ENCODE measurements around the gene PTGS1.
"Not testable (repeated sequence)": the region's sequence is repeated elsewhere in the genome, so short reads cannot be mapped to it uniquely, and the experiment has no call there.

The PTGS1 gene

DNA sequence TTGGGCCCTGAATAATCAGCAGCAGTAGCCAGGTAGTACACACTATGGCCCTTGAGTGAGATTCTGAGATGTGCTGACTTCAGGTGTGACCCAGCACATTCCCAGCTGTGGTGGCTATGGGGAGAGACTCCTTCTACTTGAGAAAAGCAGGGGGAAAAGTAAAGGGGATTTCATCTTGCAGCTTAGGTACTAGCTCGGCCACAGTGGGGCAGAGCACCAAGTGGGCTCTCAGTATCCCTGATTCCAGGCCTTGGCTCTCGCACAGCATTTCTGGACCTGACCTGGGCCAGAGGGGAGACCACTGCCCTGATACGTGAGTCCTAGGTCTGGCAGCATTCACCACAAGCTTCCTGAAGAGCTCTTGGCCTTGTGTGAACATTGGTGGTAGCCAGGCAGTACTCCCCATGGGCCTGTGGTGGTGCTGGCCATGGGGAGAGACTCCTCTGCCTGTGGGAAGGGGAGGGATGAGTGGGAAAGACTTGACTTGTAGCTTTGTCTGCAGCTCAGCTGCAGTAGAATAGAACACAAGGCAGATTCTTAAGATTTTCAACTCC is 27.6 kb downstream of the PTGS1 start:
- no peak for DNase-seq (ENCODE audit: low spot score)

DNA sequence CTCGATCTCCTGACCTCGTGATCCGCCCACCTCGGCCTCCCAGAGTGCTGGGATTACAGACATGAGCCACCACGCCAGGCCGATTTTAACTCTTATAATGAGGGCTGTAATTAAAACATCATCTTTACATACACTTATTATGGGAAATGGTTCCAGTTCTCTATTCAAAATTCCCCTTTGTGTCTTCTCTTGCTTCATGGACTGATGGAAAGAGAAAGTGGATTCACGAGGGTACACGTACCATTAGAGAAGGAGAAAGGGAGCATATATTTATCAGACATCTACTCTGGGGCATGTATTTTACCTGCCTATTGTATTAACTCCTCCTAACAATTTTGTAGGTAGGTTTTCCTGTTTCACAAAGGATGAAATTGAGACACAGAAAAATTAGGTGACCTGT is 31.1 kb downstream of the PTGS1 start:
- DNase-seq (ENCODE audit: low spot score) = no peak

DNA sequence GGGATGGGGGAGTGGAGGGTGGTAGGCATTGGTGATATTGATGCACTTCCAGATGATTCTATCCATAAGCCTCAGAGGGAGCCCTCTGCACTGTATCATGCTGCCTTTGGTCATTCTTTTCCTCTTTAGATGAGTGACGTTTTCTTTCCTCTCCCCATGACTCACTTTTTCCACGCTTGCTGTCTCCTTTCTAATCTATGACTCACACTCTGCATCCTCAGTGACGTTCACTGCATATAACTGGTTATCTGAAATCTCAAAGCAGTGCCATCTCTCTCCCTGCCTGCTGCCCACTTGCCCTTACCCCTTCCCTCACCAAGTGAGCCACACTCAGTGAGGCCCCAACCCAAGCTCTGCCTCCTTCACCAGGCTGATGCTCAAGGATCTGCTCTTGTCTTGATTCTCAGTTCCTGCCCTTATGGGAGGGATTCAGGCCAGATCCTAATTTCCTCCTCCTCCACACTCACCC is 31.6 kb downstream of the PTGS1 start:
- DNase-seq (ENCODE audit: low spot score) = no peak

DNA sequence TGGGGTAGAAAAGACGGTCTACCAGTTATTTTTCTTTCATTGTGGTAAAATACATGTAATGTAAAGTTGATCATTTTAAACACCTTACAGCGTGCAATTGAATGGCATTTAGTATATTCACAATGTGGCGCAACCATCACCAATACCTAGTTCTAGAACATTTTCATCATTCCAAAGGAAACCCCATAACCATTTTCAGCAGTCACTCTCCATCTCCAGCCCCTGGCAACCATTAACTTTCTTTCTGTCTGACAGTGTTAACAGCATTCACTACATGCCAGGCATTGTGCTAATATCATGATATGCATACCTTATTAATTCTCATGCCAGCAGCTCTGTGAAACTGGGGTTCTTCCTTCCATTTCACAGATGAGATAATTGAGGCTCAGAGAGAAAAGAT is 32.0 kb downstream of the PTGS1 start:
- DNase-seq (ENCODE audit: low spot score) = no peak

DNA sequence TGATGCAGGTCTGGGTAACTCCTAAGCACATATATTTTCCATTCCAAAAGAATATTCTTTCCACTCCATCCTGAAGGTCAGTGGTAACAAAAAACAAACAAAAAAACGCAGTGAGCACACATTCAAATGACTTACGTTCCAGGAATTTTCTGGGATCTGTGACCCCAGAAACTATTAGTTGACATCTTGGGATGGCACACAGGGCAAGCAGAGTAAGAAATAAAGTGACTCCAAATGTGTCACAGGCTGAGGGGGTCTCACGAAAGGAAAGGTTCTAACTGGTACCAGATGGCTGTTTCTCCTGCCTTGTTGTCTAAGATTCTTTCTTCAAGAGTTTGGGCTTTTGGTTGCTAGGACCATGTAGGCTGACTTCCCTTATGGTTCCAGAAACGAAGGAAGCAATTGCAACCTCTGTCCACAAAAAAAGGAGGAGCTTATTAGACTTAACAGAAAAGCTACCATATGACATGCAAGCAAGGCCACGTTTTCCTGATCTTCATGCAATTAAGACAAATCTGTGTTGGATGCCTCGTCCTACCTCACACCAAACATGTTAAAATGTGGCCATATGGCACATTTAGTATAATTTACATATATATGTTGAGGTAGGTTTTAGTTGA is 32.7 kb downstream of the PTGS1 start:
- no peak for DNase-seq (ENCODE audit: low spot score)

DNA sequence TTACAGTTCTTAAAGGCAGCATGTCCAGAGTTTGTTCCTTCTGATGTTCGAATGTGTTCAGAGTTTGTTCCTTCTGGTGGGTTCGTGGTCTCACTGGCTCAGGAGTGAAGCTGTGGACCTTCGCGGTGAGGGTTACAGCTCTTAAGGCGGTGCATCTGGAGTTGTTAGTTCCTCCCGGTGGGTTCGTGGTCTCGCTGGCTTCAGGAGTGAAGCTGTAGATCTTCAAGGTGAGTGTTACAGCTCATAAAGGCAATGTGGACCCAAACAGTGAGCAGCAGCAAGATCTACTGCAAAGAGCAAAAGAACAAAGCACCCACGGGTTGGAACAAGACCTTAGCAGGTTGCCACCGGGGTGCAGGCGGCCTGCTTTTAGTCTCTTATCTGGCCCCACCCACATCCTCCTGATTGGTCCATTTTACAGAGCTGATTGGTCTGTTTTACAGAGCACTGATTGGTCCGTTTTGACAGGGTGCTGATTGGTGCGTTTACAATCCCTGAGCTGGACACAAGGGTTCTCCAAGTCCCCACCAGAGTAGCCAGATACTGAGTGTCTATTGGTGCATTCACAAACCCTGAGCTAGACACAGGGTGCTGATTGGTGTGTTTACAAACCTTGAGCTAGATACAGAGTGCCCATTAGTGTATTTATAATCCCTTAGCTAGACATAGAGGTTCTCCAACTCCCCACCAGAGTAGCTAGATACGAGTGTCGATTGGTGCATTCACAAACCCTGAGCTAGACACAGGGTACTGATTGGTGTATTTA is 34.7 kb downstream of the PTGS1 start:
- DNase-seq (ENCODE audit: low spot score) = not testable (repeated sequence)

DNA sequence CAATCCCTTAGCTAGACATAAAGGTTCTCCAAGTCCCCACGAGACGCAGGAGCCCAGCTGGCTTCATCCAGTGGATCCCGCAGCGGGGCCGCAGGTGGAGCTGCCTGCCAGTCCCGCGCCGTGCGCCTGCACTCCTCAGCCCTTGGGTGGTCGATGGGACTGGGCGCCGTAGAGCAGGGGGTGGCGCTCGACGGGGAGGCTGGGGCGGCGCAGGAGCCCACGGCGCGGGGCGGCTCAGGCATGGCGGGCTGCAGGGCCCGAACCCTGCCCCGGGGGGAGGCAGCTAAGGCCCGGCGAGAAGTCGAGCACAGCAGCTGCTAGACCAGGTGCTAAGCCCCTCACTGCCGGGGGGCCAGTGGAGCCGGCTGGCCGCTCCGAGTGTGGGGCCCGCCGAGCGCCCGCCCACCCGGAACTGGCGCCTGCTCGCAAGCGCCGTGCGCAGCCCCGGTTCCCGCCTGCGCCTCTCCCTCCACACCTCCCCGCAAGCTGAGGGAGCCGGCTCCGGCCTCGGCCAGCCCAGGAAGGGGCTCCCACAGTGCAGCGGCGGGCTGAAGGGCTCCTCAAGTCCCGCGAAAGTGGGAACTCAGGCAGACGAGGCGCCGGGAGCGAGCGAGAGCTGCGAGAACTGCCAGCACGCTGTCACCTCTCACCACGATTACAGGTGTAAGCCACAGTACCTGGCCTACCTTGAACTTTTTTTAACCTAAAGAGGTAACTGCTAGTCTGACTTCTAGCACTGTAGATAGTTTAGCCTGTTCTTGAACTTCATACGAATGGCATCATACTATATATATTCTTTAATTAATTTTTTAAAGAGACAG is 35.5 kb downstream of the PTGS1 start:
- no peak for DNase-seq (ENCODE audit: low spot score)

DNA sequence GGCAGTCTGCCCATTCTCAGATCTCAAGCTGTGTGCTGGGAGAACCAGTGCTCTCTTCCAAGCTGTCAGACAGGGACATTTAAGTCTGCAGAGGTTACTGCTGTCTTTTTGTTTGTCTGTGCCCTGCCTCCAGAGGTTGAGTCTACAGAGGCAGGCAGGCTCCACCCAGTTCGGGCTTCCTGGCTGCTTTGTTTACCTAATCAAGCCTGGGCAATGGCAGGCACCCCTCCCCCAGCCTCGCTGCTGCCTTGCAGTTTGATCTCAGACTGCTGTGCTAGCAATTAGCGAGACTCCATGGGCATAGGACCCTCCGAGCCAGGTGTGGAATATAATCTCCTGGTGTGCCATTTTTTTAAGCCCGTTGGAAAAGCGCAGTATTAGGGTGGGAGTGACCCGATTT is 43.3 kb downstream of the PTGS1 start:
- not testable (repeated sequence) for DNase-seq (ENCODE audit: low spot score)

DNA sequence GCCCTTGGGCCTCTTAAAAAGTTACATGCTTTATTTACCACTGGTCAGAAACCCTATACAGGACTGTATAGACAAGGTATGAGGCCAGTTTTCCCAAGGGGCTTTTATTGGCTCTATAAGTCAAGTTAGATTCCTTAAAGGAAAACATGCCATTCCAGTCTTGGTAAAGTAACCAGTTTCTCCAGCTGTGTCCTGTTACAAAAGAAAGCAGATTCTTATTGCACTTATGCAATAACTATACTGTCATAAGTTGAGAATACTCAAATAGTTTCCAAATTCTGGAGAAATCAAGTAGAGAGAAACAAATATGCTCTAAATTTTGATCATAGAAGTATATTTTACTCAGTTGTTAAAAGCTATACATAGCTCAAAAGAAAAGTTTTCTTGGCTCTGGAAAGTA is 47.2 kb downstream of the PTGS1 start:
- DNase-seq (ENCODE audit: low spot score) = no peak

DNA sequence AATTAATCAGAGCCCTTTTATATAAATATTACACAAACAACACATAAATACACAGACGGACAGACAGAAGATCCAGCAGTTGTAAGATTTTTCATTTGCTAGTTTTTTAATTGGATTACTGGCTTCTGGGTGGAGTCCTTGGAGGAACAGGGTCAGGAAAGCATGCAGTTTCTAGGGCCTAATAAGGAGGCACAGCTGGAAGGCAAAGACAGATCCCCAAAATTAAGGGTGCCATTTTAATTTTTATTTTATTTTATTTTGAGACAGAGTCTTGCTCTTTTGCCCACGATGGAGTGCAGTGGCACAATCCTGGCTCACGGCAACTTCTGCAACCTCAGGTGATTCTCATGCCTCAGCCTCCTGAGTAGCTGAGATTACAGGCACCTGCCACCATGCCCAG is 49.5 kb downstream of the PTGS1 start:
- no peak for DNase-seq (ENCODE audit: low spot score)

DNA sequence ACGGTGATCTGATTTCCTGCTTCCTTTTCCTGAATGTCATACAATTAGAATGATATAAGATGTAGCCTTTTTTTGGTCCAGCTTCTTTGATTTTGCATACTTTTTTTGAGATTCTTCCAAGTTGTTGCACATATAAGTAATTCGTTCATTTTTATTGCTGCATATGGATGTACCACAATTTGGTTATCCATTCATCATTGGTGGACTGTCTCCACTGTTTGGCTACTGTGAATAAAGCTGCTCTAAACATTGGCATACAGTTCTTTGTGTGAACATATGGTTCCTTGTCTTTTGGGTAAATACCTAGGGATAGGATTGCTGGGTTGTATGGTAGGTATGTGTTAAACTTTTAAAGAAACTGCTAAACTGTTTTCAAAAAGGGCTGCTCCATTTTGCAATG is 54.3 kb downstream of the PTGS1 start:
- DNase-seq (ENCODE audit: low spot score) = no peak

DNA sequence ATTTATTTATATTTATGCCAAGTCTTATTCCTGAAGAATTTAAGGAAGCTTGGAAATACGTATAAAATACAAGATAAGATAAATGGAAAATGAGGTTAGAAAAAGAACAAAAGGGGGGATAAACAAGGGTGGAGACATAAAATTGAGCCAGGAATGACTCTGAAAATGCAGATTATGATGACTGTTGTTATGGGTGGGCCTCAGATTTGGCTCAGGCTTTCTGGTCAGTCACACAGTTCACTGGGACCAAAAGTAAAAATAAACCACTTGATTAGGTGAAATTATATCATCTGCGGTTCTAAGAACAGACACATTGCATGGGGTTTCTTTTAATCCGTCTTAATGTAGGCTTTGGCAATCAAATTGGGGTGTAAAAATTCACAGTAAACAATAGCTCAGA is 55.9 kb downstream of the PTGS1 start:
- DNase-seq (ENCODE audit: low spot score) = no peak

DNA sequence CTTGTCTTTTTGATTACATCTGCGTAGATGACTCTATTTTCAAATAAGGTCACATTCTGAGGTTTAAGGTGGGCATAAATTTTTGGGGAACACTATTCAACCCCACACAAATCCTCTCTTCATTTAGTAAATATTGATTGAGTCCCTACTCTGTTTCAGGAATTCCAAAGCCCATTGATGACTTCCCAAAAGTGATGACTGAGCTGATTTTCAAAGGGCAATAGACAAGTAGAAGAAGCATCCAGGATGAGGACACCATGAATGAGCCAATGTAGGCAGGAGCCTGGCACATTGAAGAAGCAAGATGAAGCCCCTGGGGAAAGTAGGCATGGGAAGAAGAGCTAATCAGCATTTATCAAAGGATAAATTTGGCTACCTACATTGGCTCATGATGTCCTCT is 71.7 kb downstream of the PTGS1 start:
- no peak for DNase-seq (ENCODE audit: low spot score)

DNA sequence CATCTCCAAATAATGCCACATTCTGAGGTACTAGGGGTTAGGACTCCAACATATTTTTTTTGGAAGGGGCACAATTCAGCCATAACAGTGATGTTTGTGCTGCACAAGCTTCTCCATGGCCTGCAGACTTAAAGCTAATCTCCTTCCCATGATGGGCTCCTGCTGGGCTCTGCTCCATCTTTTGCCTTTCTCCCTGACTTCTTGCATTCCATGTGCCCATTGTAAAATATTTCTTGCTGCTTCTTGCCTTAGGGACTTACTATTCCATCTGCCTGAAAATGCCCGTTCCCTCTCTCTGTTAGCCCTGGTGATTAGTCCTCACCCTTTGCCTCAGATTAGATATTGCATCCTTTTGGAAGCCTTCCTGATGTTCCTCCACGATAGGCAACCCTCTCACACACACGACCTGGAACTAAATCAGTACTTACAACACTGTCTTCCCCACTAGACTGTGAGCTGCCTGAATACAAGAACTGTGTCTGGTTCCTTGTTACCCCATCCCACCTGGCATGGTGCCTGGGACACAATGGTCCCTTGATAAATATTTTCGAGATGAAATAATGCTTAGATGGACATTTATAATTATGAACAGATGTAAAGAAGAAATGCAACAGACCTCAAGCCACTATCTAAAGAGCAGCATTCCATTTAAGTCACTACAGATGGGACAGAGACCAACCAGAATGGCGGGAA is 73.4 kb downstream of the PTGS1 start:
- DNase-seq (ENCODE audit: low spot score) = no peak
